Endodermal cell (in vitro differentiated cells): Measurements from ENCODE around the gene ZNF793. TPM values are rescaled to one million over a fixed set of nuclear protein-coding genes. Genes with fewer than 3 reads are reported as not detected.

ENCODE experiments used
- DNase-seq: peaks from one replicate; pipeline ENCODE4 v3.0.0-alpha.2; 2017
- H3K27ac ChIP-seq: 2 replicates; pipeline ENCODE4 v1.5.1; 2013; ENCODE audit warnings: mild to moderate bottlenecking, low read depth, low read length, moderate library complexity
- H3K27me3 ChIP-seq: 2 replicates; pipeline ENCODE4 v1.6.1; 2013; ENCODE audit warnings: mild to moderate bottlenecking, low read length, moderate library complexity; ENCODE audit not compliant: insufficient read depth, control insufficient read depth, poor library complexity, severe bottlenecking
- H3K36me3 ChIP-seq: 2 replicates; pipeline ENCODE4 v1.7.0; 2013; ENCODE audit warnings: mild to moderate bottlenecking, low read length, moderate library complexity; ENCODE audit not compliant: control insufficient read depth, insufficient read depth
- H3K4me1 ChIP-seq: one replicate; pipeline ENCODE4 v1.7.0; 2013; ENCODE audit warnings: low read length; ENCODE audit not compliant: control insufficient read depth, insufficient read depth
- H3K4me3 ChIP-seq: 2 replicates; pipeline ENCODE4 v1.5.1; 2013; ENCODE audit warnings: mild to moderate bottlenecking, low read length, moderate library complexity
- H3K9ac ChIP-seq: 2 replicates; pipeline ENCODE4 v1.6.1; 2013; ENCODE audit warnings: mild to moderate bottlenecking, low read length, moderate library complexity; ENCODE audit not compliant: poor library complexity, severe bottlenecking; ENCODE audit errors: extremely low read depth
- H3K9me3 ChIP-seq: 2 replicates; pipeline ENCODE4 v1.6.1; 2013; ENCODE audit warnings: mild to moderate bottlenecking, low read length, moderate library complexity; ENCODE audit not compliant: control insufficient read depth
- H3K27ac Mint-ChIP-seq: 2 replicates; pipeline ENCODE4 v1.8.0; 2020; ENCODE audit warnings: mixed read lengths
- H3K27me3 Mint-ChIP-seq: 2 replicates; pipeline ENCODE4 v1.8.0; 2021; ENCODE audit warnings: mild to moderate bottlenecking, mixed read lengths; ENCODE audit not compliant: insufficient read depth
- H3K36me3 Mint-ChIP-seq: 2 replicates; pipeline ENCODE4 v1.8.0; 2020; ENCODE audit warnings: low read depth, mixed read lengths
- H3K4me1 Mint-ChIP-seq: 2 replicates; pipeline ENCODE4 v1.8.0; 2020; ENCODE audit warnings: mixed read lengths
- H3K4me3 Mint-ChIP-seq: 2 replicates; pipeline ENCODE4 v1.8.0; 2020; ENCODE audit warnings: mild to moderate bottlenecking, moderate library complexity, mixed read lengths
- H3K9me3 Mint-ChIP-seq: 2 replicates; pipeline ENCODE4 v1.8.0; 2020; ENCODE audit warnings: mild to moderate bottlenecking, mixed read lengths
- CTCF ChIP-seq: fragments of 200-600 bp; sonication (generic); conservative IDR thresholded peaks from 2 replicates; pipeline ENCODE4 v1.5.0; 2021; ENCODE audit warnings: antibody characterized with exemption, mild to moderate bottlenecking
- WGBS, 2 experiments: methylation state at CpG; one replicate each; pipeline versions ENCODE4 v1.1.5 to v1.1.7; 2013; ENCODE audit warnings: missing lambda C conversion rate in 2 of 2, mixed read lengths in 1 of 2; ENCODE audit not compliant: insufficient coverage in 1 of 2, insufficient read length in 1 of 2; 5-methylcytosine and 5-hydroxymethylcytosine counted together
- total RNA-seq, 2 donors: library from RNA; stranded (reverse); fragmentation: NEBNext Ultra II Directional in 1 of 2; extraction: Animal tissue kit (Norgen Biotek cat#: 25700) in 1 of 2; gene quantifications; 2 replicates in 1 of 2; 3 replicates in 1 of 2; pipeline ENCODE4 v1.2.1, GENCODE V29; 2021

The ZNF793 gene
- total RNA-seq, 2 donors from 2014 or later: 18.4 to 18.6 TPM

GRCh38 chr19:37472165-37472564 lies 34.6 kb upstream of the ZNF793 start:
- Histone ChIP-seq H3K9ac (no peak overlapping the region), H3K4me1 (no peaks in the 10 kb centered on the region), H3K4me3 (no peak overlapping the region), H3K27ac (no peak overlapping the region), H3K27me3 (no peaks in the 10 kb centered on the region), H3K9me3 (peaks cover 53% of the 10 kb centered on the region), H3K36me3 (peaks cover 36% of the 10 kb centered on the region)
- Mint-ChIP-seq H3K4me1 (peaks cover 13% of the 10 kb centered on the region), H3K4me3 (no peak overlapping the region), H3K27me3 (no peaks in the 10 kb centered on the region), H3K36me3 (peaks cover 23% of the 10 kb centered on the region), H3K9me3 (peaks cover 10% of the 10 kb centered on the region), H3K27ac (no peak overlapping the region)
- WGBS, 2 experiments: 92 to 93% methylated on average over 8 to 9 of the region's 9 CpGs
- TF ChIP-seq CTCF: no peak
- DNase-seq: no peak

- Histone ChIP-seq H3K27ac (no peak overlapping the region), H3K36me3 (peaks cover 53% of the 10 kb centered on the region), H3K4me1 (no peaks in the 10 kb centered on the region), H3K4me3 (peak overlapping the region; percentile 46), H3K9me3 (peaks cover 95% of the 10 kb centered on the region), H3K9ac (no peak overlapping the region), H3K27me3 (no peaks in the 10 kb centered on the region)
- no peak for DNase-seq
- no peak overlapping the region for H3K27ac Mint-ChIP-seq
- TF ChIP-seq CTCF: no peak
- peaks cover 68% of the 10 kb centered on the region for H3K36me3 Mint-ChIP-seq
- peaks cover 88% of the 10 kb centered on the region for H3K9me3 Mint-ChIP-seq
- H3K4me1 Mint-ChIP-seq: no peaks in the 10 kb centered on the region
- H3K4me3 Mint-ChIP-seq: no peak overlapping the region
- H3K27me3 Mint-ChIP-seq: no peaks in the 10 kb centered on the region
- WGBS, 2 experiments: 91 to 97% methylated on average over 7 to 8 of the region's 8 CpGs
Observed at GRCh38 chr19:37484406-37485168, 22.2 kb upstream of the ZNF793 start.

GRCh38 chr19:37492213-37492612 lies 14.5 kb upstream of the ZNF793 start:
- WGBS, 2 experiments: 56 to 60% methylated on average over 1 to 2 of the region's 3 CpGs
- Mint-ChIP-seq H3K4me3 (no peak overlapping the region), H3K27me3 (no peaks in the 10 kb centered on the region), H3K9me3 (peaks cover 77% of the 10 kb centered on the region), H3K27ac (no peak overlapping the region), H3K4me1 (no peaks in the 10 kb centered on the region), H3K36me3 (peaks cover 1% of the 10 kb centered on the region)
- H3K4me1 ChIP-seq: no peaks in the 10 kb centered on the region
- DNase-seq: no peak
- no peak overlapping the region for H3K27ac ChIP-seq
- H3K27me3 ChIP-seq: no peaks in the 10 kb centered on the region
- H3K9me3 ChIP-seq: peaks cover 54% of the 10 kb centered on the region
- H3K36me3 ChIP-seq: no peaks in the 10 kb centered on the region
- no peak for TF ChIP-seq CTCF
- no peak overlapping the region for H3K9ac ChIP-seq
- H3K4me3 ChIP-seq: no peak overlapping the region
